CD4-positive, alpha-beta T cell treated with Interleukin-4 for 4 hours (primary cell): ENCODE results near the gene ZNF354B.

ENCODE experiments used
- DNase-seq: peaks from one replicate; pipeline ENCODE4 v3.0.0-alpha.2; 2020

ZNF354B gene

GRCh38 chr5:178883815-178884430 is 24.2 kb downstream of the ZNF354B start:
- DNase-seq = no peak

DNA sequence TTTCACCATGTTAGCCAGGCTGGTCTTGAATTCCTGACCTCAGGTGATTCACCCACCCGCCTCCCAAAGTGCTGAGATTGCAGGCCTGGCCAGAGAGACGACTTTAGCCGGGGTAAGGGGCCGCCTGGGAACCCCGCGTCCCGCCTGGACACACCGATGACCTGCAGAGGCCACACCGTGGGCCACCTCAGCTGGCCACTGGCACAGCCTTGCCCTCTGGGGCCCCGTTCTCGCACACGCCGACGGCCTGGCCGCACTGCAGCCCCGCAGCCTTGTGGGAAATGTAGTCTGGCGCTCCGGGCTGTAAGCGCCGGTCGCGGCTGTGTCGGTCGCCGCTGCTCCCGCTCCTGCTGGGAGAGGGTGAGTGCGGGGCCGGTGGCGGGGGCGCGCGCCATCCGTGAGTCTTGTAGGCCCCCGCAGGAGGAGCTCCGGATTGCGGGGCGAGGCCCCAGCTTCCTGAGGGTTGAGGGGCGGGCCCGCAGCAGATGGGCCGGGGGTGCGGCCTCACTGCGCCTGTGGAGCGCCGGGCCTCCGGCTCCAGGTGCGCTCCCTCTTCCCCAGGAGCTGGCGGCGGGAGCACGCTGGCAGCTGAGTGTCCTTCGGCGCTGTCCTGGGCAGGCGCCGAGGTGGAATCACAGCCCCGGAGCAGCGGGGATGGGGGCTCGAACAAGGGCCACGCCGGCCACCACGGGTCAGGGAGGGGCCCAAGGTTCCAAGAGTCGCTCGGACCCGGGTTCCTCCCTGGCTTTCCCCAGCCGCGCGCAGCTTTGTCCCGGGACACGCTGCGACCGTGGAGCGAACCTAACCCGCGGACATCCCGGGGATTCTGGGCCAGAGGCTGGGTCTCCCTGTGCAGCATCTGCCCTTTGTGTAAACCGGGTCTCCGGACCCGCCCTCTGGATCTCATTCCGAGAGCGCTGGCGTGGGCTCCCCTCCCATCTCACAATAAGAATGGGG is 36.1 kb downstream of the ZNF354B start, which contains the start of gene ZFP2:
ZFP2 (plus strand) TSS at position 299 of the 957 bp plus-strand sequence. CDS start 35,401 bp downstream, outside the sequence.
- no peak for DNase-seq

GRCh38 chr5:178899289-178899688 is 39.5 kb downstream of the ZNF354B start:
- no peak for DNase-seq

DNA sequence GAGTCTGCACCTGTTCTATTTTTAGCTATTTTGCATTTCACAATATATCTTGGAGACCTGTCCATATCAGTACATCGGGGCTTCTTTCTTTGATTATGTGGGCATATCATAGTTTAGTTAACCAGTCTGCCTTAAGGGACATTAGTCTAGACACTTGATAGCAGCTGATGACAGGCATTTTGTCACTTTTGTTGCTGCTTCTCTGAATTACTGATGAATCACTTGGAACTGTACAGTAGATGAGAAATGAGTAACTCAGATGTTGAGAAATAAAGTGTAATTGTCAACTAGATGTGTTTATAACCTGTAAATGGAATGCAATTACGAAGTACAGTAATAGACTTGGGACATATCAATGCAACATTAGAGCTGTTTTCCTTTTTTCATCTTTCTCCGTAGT is 43.1 kb downstream of the ZNF354B start:
- DNase-seq = no peak

GRCh38 chr5:178931846-178932760 is 72.3 kb downstream of the ZNF354B start:
- DNase-seq = no peak
